ENCODE measurements around the gene BMPER.

- TF ChIP-seq CTCF (IDR thresholded peaks at IDR 0.05; ENCODE audit: poor library complexity) (no peak), EZH2 (IDR thresholded peaks at IDR 0.05; ENCODE audit: borderline replicate concordance) (no peak), EZH2phosphoT487 (IDR thresholded peaks at IDR 0.05; ENCODE audit: low read depth, severe bottlenecking, unreplicated experiment) (no peak)
These were observed 210.2 kb downstream of the BMPER start for GRCh38 chr7:34115503-34115902.
